Hypothalamus (tissue), 51 donors: ENCODE results near the gene TRIM39.
"Not testable (repeated sequence)": the region's sequence is repeated elsewhere in the genome, so short reads cannot be mapped to it uniquely, and the experiment has no call there.

ENCODE experiments used
- DNase-seq, 51 donors: peaks; one replicate each; lab custom pipeline; 2025; lab: John Stamatoyannopoulos, UW

The TRIM39 gene

GRCh38 chr6:30359276-30359675 is 32.5 kb downstream of the TRIM39 start:
- DNase-seq, result no peak

DNA sequence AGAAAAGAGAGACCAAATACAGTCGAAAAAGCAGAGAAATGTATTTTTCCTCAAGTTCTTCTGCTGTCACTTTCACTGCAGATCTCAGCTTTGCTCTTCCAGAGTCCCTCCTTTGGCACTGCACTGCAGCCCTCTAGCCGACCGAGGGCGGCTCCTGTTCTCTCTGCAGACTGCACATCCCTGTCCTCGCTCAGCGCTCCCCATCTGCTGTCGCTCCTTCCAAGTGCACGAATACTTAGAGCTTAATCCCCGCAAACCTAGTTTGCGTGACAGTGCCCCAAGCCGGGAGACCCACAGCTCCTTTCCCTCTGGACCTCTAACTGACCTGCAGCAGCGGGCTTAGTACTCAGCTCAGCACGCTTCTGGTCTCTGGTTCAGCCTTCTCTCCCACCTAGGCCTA is 33.4 kb downstream of the TRIM39 start:
- no peak for DNase-seq

DNA sequence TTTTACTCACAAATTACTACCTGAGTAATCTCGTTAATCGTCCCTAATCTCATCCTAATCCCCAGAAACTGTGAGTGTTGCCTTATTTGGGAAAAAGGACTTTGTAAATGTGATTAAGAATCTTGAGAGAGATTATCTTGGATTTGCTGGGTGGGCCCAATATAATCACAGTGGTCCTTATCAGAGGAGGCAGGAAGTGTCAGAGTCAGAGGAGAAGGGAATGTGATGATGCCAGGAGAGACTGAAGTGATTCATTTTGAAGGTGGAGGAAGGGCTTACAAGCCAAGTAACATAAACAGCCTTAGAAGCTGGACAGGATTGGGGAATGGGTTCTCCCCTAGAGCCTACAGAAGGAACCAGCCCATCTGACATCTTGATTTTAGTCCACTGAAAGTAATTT is 34.9 kb downstream of the TRIM39 start:
- no peak for DNase-seq

GRCh38 chr6:30363459-30363858 is 36.7 kb downstream of the TRIM39 start:
- DNase-seq, result no peak

GRCh38 chr6:30364591-30364990 is 37.9 kb downstream of the TRIM39 start:
- no peak for DNase-seq

DNA sequence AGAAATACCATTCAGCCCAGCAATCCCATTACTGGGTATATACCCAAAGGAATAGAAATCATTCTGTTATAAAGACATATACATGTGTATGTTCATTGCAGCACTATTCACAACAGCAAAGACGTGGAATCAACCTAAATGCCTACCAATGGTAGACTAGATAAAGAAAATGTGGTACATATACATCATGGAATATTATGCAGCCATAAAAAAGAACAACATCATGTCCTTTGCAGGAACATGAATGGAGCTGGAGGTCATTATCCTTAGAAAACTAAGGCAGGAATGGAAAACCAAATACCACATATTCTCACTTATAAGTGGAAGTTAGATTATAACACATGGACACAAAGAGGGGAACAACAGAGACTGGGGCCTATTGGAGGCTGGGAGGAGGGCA is 42.6 kb downstream of the TRIM39 start:
- not testable (repeated sequence) for DNase-seq

DNA sequence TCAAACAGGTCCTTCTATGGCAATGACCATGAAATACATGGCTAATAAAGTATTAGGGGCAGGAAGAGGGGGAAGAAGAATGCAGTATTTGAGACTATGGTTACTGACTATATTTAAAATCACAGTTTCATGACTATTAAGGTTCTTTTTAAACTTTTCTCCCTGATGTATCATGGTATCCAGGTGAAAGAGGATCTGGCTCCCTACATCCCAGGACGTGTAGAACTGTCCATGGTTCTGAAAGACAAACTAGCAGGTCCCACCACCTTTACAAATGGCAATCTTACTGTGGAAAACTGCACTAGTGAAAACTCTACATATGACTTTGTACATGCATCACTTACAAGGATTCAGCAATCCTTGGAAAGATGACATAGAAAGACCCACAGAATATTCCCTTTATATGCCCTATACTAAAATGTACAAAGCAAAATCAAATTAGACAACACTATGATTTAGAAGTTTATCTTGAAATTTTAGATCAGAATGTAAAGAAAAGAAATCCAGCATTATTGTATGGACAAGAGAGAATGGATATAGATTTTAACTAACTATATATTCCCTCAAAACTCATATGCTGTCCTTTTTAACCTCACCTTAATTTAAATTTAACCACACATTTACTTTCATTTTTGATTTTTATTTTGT is 51.7 kb downstream of the TRIM39 start:
- DNase-seq, result no peak

GRCh38 chr6:30380464-30380863 is 53.7 kb downstream of the TRIM39 start:
- no peak for DNase-seq

DNA sequence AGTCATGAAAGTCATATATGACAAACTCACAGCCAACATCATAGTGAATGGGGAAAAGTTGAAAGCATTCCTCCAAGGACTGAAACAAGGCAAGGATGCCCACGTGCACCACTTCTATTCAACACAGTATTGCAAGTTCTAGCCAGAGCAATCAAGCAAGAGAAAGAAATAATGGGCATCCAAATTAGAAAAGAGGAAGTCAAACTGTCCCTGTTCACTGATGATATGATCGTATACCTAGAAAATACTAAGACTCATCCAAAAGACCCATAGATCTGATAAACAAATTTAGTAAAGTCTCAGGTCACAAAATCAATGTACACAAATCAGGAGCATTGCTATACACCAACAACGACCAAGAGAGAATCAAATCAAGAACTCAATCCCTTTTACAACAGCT is 59.4 kb downstream of the TRIM39 start:
- no peak for DNase-seq

DNA sequence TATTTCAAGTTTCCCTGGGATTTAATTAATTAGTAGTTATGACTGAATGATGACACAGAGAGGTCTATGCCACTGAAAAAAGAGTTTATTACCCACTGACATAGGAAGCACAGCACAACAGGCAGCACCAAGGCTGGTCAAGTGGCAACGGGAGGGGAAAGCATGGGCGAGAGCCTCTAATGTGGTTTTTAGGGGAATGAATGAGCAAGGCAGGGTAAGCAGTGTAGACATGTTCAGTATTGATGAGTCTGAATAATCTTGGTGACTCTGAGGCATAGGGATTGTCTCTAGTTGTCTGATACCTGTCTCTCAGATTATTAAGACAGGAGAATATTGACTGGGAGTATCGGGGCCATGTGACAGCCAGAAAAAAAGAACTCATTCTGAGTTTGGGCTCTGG is 64.5 kb downstream of the TRIM39 start:
- DNase-seq, result no peak
